NCI-H748 (cell line): ENCODE measurements around the gene VCX3A.
A peak's percentile ranks its signal among the peaks of the same experiment; 100 is the strongest.
"Not testable (repeated sequence)": the region's sequence is repeated elsewhere in the genome, so short reads cannot be mapped to it uniquely, and the experiment has no call there.

Experiments used
- DNase-seq: peaks from one replicate; lab custom pipeline; 2025; ENCODE audit not compliant: unreplicated experiment; lab: John Stamatoyannopoulos, UW

Gene VCX3A

GRCh38 chrX:6535018-6535417 is at the start of gene VCX3A:
Gene VCX3A, minus strand, starts transcription at chrX:6535118. Its CDS starts 621 bp downstream, at chrX:6534497.
- DNase-seq = not testable (repeated sequence)

DNA sequence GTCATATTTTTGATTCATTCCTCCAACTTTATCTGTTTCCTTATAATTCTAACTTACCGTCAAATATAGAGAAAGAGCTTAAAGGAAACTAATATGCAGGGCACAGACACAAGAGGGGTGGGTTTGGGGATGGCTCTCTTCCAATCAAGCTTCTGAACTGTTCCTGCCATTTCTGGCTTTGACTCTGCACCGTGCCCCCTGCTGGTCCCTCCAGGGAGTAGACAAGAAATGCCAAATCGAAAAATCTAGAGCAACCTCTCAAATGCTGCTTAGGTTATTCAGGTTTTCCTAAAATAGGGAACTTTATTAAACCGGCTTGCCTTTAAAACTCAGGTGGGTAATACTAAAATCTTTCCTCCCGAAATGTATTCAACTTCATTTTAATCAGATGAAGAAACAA is 39.8 kb upstream of the VCX3A start:
- DNase-seq = peak; percentile 35

- peak; percentile 56 for DNase-seq
Measured at GRCh38 chrX:6568031-6568430, 33.1 kb upstream of the VCX3A start.

GRCh38 chrX:6558979-6559378 is 24.1 kb upstream of the VCX3A start:
- DNase-seq = no peak

GRCh38 chrX:6557690-6558089 is 22.8 kb upstream of the VCX3A start:
- DNase-seq = no peak

DNA sequence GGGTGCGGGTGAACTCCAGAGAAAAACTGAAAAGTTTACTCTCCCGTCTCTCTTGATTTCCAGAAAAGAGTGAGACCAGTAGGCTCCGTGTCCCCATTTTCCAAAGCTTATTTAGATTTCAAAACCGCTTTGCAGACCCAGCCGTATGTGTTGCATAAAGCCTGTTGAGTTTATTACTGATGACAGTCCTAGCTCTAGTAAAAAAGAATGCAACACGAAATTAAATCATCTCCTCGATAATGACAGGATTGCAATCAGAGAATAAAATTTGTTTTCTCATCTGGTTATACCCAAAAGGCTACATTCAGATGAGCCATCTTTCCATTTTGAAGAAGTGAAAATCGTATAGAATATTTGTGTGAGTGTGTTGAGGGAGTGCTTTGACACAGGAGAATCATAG is 16.1 kb upstream of the VCX3A start:
- DNase-seq = no peak

DNA sequence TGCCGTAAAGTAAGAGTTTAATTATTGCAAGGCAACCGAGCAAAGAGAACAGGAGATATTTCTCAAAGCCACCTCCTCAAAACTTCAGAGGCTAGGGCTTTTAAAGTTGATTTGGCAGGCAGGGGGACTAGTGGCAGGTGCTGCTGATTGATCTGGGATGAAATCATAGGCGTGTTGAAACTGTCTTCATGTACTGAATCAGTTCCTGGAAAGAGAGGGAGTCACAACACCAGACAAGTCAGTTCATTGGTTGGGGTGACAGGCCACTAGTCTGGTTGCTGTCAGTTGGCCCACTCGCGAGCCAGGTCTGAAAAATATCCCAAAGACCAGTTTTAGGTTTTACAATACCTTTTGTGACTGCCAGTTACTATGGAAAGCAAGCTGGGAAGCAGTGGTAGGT is 10.8 kb upstream of the VCX3A start:
- no peak for DNase-seq

DNA sequence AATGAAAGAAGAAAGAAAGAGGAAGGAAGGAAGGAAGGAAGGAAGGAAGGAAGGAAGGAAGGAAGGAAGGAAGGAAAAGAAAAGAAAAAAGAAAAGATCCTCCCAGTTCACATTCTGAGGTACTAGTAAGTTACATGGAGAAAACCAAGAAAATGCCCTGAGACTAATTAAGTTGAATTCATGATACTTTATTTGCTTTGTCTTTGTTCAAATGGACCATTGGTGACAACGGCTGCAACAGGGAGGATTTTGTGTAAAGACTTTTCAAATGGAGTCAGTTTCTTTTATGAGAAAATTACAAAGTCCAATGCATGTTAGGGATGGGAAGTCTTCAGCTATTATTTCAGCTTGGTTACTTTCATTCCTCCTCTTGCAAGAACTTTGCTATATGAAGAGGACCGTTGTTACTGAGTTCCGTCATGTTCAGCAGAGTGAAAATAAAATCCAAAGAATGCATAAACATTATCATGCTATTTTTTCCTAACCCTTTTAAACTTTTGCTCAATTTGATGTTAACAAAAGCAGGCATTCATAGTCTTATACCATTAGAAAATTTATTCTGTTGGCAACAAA is 8.3 kb downstream of the VCX3A start:
- no peak for DNase-seq

- DNase-seq = no peak
Measured at GRCh38 chrX:6517376-6517775, 17.5 kb downstream of the VCX3A start.

DNA sequence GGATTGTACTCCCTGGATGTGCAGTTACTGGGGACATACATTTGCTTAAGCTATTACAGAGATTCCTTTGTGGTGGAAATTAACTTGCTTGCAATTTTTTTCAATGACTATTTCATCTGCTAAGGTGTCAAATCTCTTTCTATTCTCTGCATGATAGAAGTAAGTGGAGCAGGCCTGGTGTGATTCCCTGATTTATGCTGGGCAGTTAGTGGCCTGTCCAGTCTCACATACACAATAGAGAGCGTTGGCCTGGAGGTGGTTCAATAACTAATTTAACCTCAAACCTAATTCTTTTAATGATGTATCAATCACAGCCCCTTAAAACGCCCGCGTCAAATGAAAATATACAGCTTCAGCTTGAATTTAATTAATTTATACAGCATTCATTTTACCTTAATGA is 28.5 kb downstream of the VCX3A start:
- peak; percentile 27 for DNase-seq

DNA sequence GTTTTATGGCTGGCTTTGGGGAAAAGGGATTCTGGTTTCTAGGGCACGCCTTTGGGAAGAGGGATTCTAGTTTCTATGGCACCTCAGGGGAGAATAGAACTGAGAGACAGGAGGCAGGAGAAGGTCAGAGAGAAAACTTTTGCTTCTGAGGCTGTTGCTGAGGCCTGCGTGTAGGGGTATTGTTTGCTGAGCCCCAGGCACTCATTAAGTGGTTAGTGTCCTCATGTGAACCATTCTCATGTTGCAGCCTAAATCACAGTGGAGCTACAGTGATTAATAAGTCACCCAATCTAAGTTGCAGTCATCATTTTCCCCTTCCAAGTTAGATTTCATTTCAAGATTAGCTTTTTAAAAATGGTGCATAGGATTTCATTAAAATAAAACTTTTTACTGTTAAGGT is 29.0 kb downstream of the VCX3A start:
- peak; percentile 79 for DNase-seq

GRCh38 chrX:6500719-6501118 is 34.2 kb downstream of the VCX3A start:
- no peak for DNase-seq

GRCh38 chrX:6498324-6498723 is 36.6 kb downstream of the VCX3A start:
- DNase-seq = no peak
